Suppressor macrophage (primary cell): ENCODE data around the gene GFM1.

ENCODE experiments used
- DNase-seq, 4 experiments: peaks; one replicate each; pipeline ENCODE4 v3.0.0-alpha.2; 2020 to 2022

Gene GFM1

GRCh38 chr3:158727206-158728060 lies 83.1 kb downstream of the GFM1 start:
- peak; percentile 75 to 94 (median 88) for DNase-seq

- no peak for DNase-seq
Measured at GRCh38 chr3:158728061-158728377, 83.7 kb downstream of the GFM1 start.

- no peak for DNase-seq
Measured at GRCh38 chr3:158728851-158729250, 84.5 kb downstream of the GFM1 start.

GRCh38 chr3:158731486-158731885 lies 87.2 kb downstream of the GFM1 start:
- no peak for DNase-seq

- DNase-seq = peak; percentile 66 to 91 (median 82)
Measured at GRCh38 chr3:158731938-158732855, 87.9 kb downstream of the GFM1 start, which contains the start of gene RARRES1. RARRES1 (minus strand) TSS chr3:158732457; CDS start chr3:158732415, 42 bp downstream.

- DNase-seq = no peak
Measured at GRCh38 chr3:158732856-158733200, 88.5 kb downstream of the GFM1 start.

GRCh38 chr3:158733656-158734055 lies 89.3 kb downstream of the GFM1 start:
- peak in 3 of 4 experiments; percentile 31 to 45 (median 32) for DNase-seq

- no peak for DNase-seq
Measured at GRCh38 chr3:158735296-158736033, 91.1 kb downstream of the GFM1 start.

GRCh38 chr3:158737410-158737809 lies 93.1 kb downstream of the GFM1 start:
- no peak for DNase-seq

GRCh38 chr3:158737976-158738615 lies 93.8 kb downstream of the GFM1 start:
- no peak for DNase-seq

GRCh38 chr3:158738653-158739052 lies 94.3 kb downstream of the GFM1 start:
- DNase-seq = no peak

- peak in 1 of 4 experiments; percentile 22 for DNase-seq
Measured at GRCh38 chr3:158739078-158739477, 94.8 kb downstream of the GFM1 start.

GRCh38 chr3:158739661-158740060 lies 95.3 kb downstream of the GFM1 start:
- DNase-seq = no peak
